Rectal smooth muscle tissue (tissue), 1 donor: ENCODE data around the gene RAB3IL1.

Source experiments
- H3K27ac ChIP-seq: one replicate; pipeline ENCODE4 v1.7.0; 2013; ENCODE audit warnings: low read depth, low read length, inconsistent platforms
- H3K27me3 ChIP-seq: one replicate; pipeline ENCODE4 v1.7.0; 2013; ENCODE audit warnings: low read length; ENCODE audit not compliant: control insufficient read depth, insufficient read depth
- H3K36me3 ChIP-seq: one replicate; pipeline ENCODE4 v1.7.0; 2013; ENCODE audit warnings: low read length; ENCODE audit not compliant: control insufficient read depth, insufficient read depth
- H3K4me1 ChIP-seq: one replicate; pipeline ENCODE4 v1.7.0; 2013; ENCODE audit warnings: low read length; ENCODE audit not compliant: control insufficient read depth, insufficient read depth
- H3K4me3 ChIP-seq: one replicate; pipeline ENCODE4 v1.7.0; 2013; ENCODE audit warnings: low read length
- H3K9ac ChIP-seq: one replicate; pipeline ENCODE4 v1.7.0; 2013; ENCODE audit warnings: low read length

RAB3IL1 gene

GRCh38 chr11:61870541-61871031, 46.8 kb downstream of the RAB3IL1 start:
- H3K36me3 ChIP-seq = no peaks in the 10 kb centered on the region
- no peaks in the 10 kb centered on the region for H3K27me3 ChIP-seq
- no peaks in the 10 kb centered on the region for H3K4me1 ChIP-seq
- H3K27ac ChIP-seq = no peak overlapping the region
- H3K9ac ChIP-seq = no peak overlapping the region
- H3K4me3 ChIP-seq = no peak overlapping the region

GRCh38 chr11:61869708-61870451, 47.5 kb downstream of the RAB3IL1 start:
- Histone ChIP-seq H3K36me3 (no peaks in the 10 kb centered on the region), H3K4me3 (no peak overlapping the region), H3K4me1 (no peaks in the 10 kb centered on the region), H3K27ac (no peak overlapping the region), H3K9ac (no peak overlapping the region), H3K27me3 (no peaks in the 10 kb centered on the region)

- H3K27me3 ChIP-seq = no peaks in the 10 kb centered on the region
- H3K9ac ChIP-seq = no peak overlapping the region
- H3K4me3 ChIP-seq = no peak overlapping the region
- H3K4me1 ChIP-seq = no peaks in the 10 kb centered on the region
- no peaks in the 10 kb centered on the region for H3K36me3 ChIP-seq
- H3K27ac ChIP-seq = no peak overlapping the region
Measured at GRCh38 chr11:61869429-61869707, 48.0 kb downstream of the RAB3IL1 start.

GRCh38 chr11:61868571-61869428, 48.6 kb downstream of the RAB3IL1 start:
- H3K27ac ChIP-seq = no peak overlapping the region
- H3K36me3 ChIP-seq = no peaks in the 10 kb centered on the region
- no peak overlapping the region for H3K4me3 ChIP-seq
- H3K27me3 ChIP-seq = no peaks in the 10 kb centered on the region
- H3K9ac ChIP-seq = no peak overlapping the region
- H3K4me1 ChIP-seq = no peaks in the 10 kb centered on the region

- no peak overlapping the region for H3K27ac ChIP-seq
- no peak overlapping the region for H3K9ac ChIP-seq
- H3K36me3 ChIP-seq = no peaks in the 10 kb centered on the region
- no peak overlapping the region for H3K4me3 ChIP-seq
- no peaks in the 10 kb centered on the region for H3K4me1 ChIP-seq
- no peaks in the 10 kb centered on the region for H3K27me3 ChIP-seq
Measured at GRCh38 chr11:61866958-61867343, 50.4 kb downstream of the RAB3IL1 start.

GRCh38 chr11:61866231-61866957, 51.0 kb downstream of the RAB3IL1 start:
- Histone ChIP-seq H3K4me3 (no peak overlapping the region), H3K27ac (no peak overlapping the region), H3K4me1 (no peaks in the 10 kb centered on the region), H3K27me3 (no peaks in the 10 kb centered on the region), H3K36me3 (no peaks in the 10 kb centered on the region), H3K9ac (no peak overlapping the region)

GRCh38 chr11:61864814-61865775, 52.3 kb downstream of the RAB3IL1 start:
- no peak overlapping the region for H3K4me3 ChIP-seq
- no peaks in the 10 kb centered on the region for H3K4me1 ChIP-seq
- no peaks in the 10 kb centered on the region for H3K36me3 ChIP-seq
- H3K27me3 ChIP-seq = no peaks in the 10 kb centered on the region
- no peak overlapping the region for H3K9ac ChIP-seq
- no peak overlapping the region for H3K27ac ChIP-seq

GRCh38 chr11:61863548-61864081, 53.8 kb downstream of the RAB3IL1 start:
- no peak overlapping the region for H3K27ac ChIP-seq
- no peak overlapping the region for H3K4me3 ChIP-seq
- no peaks in the 10 kb centered on the region for H3K36me3 ChIP-seq
- no peaks in the 10 kb centered on the region for H3K27me3 ChIP-seq
- no peak overlapping the region for H3K9ac ChIP-seq
- no peaks in the 10 kb centered on the region for H3K4me1 ChIP-seq

GRCh38 chr11:61862714-61863547, 54.4 kb downstream of the RAB3IL1 start:
- Histone ChIP-seq H3K36me3 (no peaks in the 10 kb centered on the region), H3K4me1 (no peaks in the 10 kb centered on the region), H3K4me3 (no peak overlapping the region), H3K27ac (no peak overlapping the region), H3K27me3 (no peaks in the 10 kb centered on the region), H3K9ac (no peak overlapping the region)

- Histone ChIP-seq H3K4me1 (no peaks in the 10 kb centered on the region), H3K4me3 (no peak overlapping the region), H3K36me3 (no peaks in the 10 kb centered on the region), H3K27me3 (no peaks in the 10 kb centered on the region), H3K9ac (no peak overlapping the region), H3K27ac (no peak overlapping the region)
Measured at GRCh38 chr11:61861634-61862033, 55.7 kb downstream of the RAB3IL1 start.
